Lower leg skin (tissue), 4 donors: Measurements from ENCODE around the gene NFILZ. TPM values are rescaled to one million over a fixed set of nuclear protein-coding genes. Genes with fewer than 3 reads are reported as not detected.

ENCODE experiments used
- DNase-seq, 2 donors: peaks; one replicate each; pipeline ENCODE4 v3.0.0-alpha.2; 2019; ENCODE audit warnings: low spot score in 2 of 2
- H3K4me3 ChIP-seq: fragments of 200-600 bp; sonication (generic); 2 replicates; pipeline ENCODE4 v1.5.1; 2017; ENCODE audit warnings: mild to moderate bottlenecking, low read depth; ENCODE audit not compliant: poor library complexity, severe bottlenecking
- CTCF ChIP-seq, 3 donors: fragments of 450-650 bp; IDR thresholded peaks; one replicate each; pipeline ENCODE4 v1.5.1; 2016; ENCODE audit warnings: antibody characterized with exemption in 3 of 3, mild to moderate bottlenecking in 3 of 3, moderate library complexity in 2 of 3
- POLR2A ChIP-seq, 2 donors: fragments of 450-650 bp; IDR thresholded peaks; one replicate each; pipeline ENCODE4 v1.6.1; 2016 to 2017; ENCODE audit warnings: antibody characterized with exemption in 2 of 2, mild to moderate bottlenecking in 1 of 2, moderate library complexity in 1 of 2
- WGBS, 2 donors: methylation state at CpG; one replicate each; pipeline ENCODE4 v1.1.5; 2018; 5-methylcytosine and 5-hydroxymethylcytosine counted together
- intact Hi-C: fragments of 100-400 bp; cut with DNase I; formaldehyde crosslinking; loops from one replicate; pipeline ENCODE4 v1.15.0; 2023; ENCODE audit warnings: low total_unique reads
- total RNA-seq, 4 donors: library from RNA; depleted of rRNA; stranded (reverse); fragments of >200 nt; gene quantifications; one replicate each; pipeline ENCODE4 v1.1.0, GENCODE V29; 2016

NFILZ gene
- total RNA-seq, 4 donors from 2014 or later = not detected

- TF ChIP-seq POLR2A (IDR thresholded peaks at IDR 0.05) (no peak), CTCF (IDR thresholded peaks at IDR 0.05) (no peak)
- 52 to 57% methylated on average over 4 of the region's 4 CpGs for WGBS, 2 donors
- peak in 1 of 2 donors; percentile 24 for DNase-seq
- H3K4me3 ChIP-seq = no peak overlapping the region
- intact Hi-C loops = no loop called here
Measured at GRCh38 chr19:8641908-8642547, 11.6 kb downstream of the NFILZ start.

GRCh38 chr19:8642561-8642960 is 12.1 kb downstream of the NFILZ start:
- intact Hi-C loops = no loop called here
- TF ChIP-seq CTCF (IDR thresholded peaks at IDR 0.05) (no peak), POLR2A (IDR thresholded peaks at IDR 0.05) (no peak)
- DNase-seq = no peak
- no peak overlapping the region for H3K4me3 ChIP-seq
- WGBS, 2 donors = 78 to 80% methylated on average over 5 of the region's 5 CpGs

- TF ChIP-seq POLR2A (IDR thresholded peaks at IDR 0.05) (no peak), CTCF (IDR thresholded peaks at IDR 0.05) (no peak)
- H3K4me3 ChIP-seq = no peak overlapping the region
- no peak for DNase-seq
- intact Hi-C loops = no loop called here
- 68 to 70% methylated on average over 7 of the region's 7 CpGs for WGBS, 2 donors
Measured at GRCh38 chr19:8643860-8644653, 13.6 kb downstream of the NFILZ start.

GRCh38 chr19:8648240-8648639 is 17.8 kb downstream of the NFILZ start:
- no peak overlapping the region for H3K4me3 ChIP-seq
- TF ChIP-seq POLR2A (IDR thresholded peaks at IDR 0.05) (no peak), CTCF (IDR thresholded peaks at IDR 0.05) (no peak)
- WGBS, 2 donors = 80 to 82% methylated on average over 6 of the region's 6 CpGs
- intact Hi-C loops = no loop called here
- no peak for DNase-seq

- H3K4me3 ChIP-seq = no peak overlapping the region
- intact Hi-C loops = loop anchor here (10.0 kb wide), 1 partner anchor 430 kb away; the partner anchor contains the start of gene OR1M1
- no peak for DNase-seq
- TF ChIP-seq CTCF (IDR thresholded peaks at IDR 0.05) (peak in 1 of 3 donors; percentile 97), POLR2A (IDR thresholded peaks at IDR 0.05) (no peak)
- 4 to 6% methylated on average over 15 of the region's 15 CpGs for WGBS, 2 donors
Measured at GRCh38 chr19:8654591-8655339, 24.3 kb downstream of the NFILZ start.
